NCI-H2196 treated with DMSO at 0.1 percent for 48 hours (cell line): ENCODE results near the gene ATP5PB.

Experiments used
- DNase-seq: peaks from one replicate; lab custom pipeline; 2025; ENCODE audit not compliant: unreplicated experiment; lab: John Stamatoyannopoulos, UW

Gene ATP5PB

DNA sequence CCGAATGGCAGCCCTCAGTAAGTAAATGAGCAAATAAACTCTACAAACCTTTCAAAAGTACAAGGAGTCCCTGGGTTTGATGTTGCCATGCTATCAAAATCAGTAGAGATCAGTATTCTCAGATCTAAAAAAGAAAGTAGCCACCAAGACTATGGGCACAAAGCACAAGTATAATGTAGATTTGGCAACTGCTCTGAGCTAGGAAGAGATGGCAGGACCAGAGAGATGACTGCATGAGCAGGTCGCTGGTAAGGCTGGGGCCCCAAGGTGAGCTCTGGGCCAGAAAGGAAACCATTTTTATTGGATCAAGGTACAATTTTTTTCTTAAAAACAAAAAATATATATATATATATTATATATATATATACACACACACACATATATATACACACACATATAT lies 57.3 kb downstream of the ATP5PB start:
- DNase-seq: no peak

GRCh38 chr1:111507411-111508201 lies 58.3 kb downstream of the ATP5PB start:
- no peak for DNase-seq

DNA sequence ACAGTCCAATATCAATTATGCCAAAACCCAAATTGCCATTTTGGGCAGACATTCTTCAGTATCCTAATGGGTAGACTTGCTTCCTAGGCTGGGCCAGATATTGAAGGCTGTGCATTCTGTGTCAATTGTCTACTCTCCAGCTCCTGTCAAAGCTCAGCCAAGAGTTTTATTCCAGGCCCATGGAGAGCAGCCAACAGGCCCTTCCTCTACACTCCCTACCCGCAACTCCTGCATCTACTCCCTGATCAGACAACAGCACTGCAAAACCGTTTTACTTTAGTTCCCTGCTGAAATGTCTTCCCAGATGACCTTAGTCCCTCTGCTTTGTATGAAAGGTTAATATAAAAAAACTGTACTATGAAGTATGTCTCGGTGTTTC lies 60.7 kb downstream of the ATP5PB start:
- DNase-seq: no peak

DNA sequence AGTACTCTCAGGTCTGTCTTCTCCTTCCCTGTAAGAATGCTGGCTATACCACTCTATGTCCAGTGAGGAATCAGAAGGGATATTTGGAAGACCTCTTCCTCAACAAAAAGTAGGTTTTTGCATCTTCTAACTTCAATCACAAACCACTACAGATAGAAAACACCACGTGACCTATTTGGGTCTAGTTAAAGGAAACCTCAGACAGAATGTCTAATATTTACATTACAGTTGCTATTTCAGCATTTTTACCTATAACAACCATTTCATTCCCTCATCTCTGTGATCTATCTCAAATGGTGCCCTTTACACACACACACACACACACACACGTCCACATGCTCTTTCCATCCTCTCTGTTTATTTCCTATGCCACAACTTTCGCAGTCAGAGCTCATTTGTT lies 62.1 kb downstream of the ATP5PB start:
- no peak for DNase-seq
